Stimulated activated CD4-positive, alpha-beta T cell treated with anti-CD3 and anti-CD28 coated beads, Interleukin-1b, Interleukin-23, amount 100 ng/mL, for 48 hours (primary cell): ENCODE results near the gene PRKCB.

ENCODE experiments used
- DNase-seq: peaks from one replicate; pipeline ENCODE4 v3.0.0-alpha.2; 2020

Gene PRKCB

DNA sequence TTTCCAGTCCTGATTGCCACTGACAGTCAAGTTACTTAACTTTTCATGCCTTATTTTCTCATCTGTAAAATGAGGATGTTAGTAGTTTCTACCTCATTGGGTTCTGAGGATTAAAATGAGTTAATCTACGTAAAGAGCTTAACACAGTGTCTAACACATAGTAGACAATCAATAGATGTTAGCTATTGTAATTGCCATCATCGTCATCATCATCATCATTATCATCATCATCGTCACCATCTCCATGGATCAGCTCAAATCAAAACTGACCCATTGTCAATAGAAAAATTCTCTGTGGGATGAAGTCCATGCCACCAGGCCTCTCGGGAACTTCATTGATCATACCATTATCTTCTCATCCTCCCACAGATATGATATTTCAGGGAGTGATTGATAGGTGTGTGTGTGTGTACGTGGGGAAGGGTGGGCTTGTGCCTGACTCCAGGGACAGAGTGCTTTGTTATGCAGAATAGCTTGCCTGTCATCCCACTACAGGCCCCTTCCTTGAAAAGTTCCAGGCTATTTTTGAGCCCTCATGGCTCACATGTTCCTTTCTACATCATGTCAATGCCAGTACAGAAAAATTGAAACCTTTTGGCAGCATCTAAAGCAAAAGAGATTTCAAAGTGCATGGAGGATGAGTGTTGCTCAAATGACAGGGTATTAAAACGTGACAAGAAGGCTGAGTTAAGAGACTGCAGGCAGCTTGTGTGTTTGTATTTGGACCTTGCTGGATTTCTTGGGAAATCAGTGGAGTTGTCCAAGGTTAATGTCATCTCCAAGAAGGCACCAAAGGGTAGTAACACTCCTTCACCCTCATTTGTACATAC lies 133.9 kb downstream of the PRKCB start:
- no peak for DNase-seq

GRCh38 chr16:23974223-23974622 lies 138.4 kb downstream of the PRKCB start:
- DNase-seq, result no peak

GRCh38 chr16:23975293-23975692 lies 139.5 kb downstream of the PRKCB start:
- DNase-seq, result no peak

GRCh38 chr16:23976091-23976490 lies 140.3 kb downstream of the PRKCB start:
- DNase-seq, result no peak

DNA sequence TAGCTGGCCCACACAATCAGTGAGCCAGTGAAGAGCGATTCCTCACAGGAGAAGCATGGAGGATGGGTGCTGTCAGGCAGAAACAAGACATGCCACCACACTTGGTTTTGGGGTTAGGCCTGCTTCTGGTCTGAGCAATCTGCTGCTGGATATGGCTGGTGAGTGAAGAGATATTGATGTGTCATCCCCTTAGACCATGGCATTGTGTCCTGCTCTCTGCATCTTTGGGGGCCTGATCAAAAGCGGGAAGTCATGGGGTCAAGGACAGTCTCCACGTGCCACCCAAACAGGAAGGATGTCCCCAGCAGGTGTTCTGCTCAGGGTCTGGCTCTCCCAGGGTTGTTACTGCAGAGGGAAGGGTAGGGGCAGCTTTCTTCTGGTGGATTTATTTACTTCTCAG lies 140.7 kb downstream of the PRKCB start:
- no peak for DNase-seq

- no peak for DNase-seq
Measured at GRCh38 chr16:23979441-23979840, 143.7 kb downstream of the PRKCB start.

DNA sequence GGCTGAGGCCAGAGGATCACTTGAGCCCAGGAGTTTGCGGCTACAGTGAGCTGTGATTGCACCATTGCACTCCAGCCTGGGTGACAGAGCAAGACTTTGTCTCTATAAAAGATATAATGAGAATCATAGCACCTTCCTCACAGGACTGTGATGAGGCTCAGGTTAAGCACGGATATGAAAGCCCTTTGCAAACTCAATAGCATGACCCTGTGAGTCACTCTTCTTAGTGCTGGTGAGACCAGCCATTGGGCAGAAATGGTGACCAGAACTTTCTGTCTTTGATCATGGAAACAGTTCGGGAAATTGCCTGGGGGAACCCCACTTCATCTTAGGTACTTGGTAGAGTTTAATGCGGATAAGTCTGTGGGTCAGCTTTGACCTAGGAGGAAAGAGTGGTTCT lies 144.2 kb downstream of the PRKCB start:
- no peak for DNase-seq

DNA sequence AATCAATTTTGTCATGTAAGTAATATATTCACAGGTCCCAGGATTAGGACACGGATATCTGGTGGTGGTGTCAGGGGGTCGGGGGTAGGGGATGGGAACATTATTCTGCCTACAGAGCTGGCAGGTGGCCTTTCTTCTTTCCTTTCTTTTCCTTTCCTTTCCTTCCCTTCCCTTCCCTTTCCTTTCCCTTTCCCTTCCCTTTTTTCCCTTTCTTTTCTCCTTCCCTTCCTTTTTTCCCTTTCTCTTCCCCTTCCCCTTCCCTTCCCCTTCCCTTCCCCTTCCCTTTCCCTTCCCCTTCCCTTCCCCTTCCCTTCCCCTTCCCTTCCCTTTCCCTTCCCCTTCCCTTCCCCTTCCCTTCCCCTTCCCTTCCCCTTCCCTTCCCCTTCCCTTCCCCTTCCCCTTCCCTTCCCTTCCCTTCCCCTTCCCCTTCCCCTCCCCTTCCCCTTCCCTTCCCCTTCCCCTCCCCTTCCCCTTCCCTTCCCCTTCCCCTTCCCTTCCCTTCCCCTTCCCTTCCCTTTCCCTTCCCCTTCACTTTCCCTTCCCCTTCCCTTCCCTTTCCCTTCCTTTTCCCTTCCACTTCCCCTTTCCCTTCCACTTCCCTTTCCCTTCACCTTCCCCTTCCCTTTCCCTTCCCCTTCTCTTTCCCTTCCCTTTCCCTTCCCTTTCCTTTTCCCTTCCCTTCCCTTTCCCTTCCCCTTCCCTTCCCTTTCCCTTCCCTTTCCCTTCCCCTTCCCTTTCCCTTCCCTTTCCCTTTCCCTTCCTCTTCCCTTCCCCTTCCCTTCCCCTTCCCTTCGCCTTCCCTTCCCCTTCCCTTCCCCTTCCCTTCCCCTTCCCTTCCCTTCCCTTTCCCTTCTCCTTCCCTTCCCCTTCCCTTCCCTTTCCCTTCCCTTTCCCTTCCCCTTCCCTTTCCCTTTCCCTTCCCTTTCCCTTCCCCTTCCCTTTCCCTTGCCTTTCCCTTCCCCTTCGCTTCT lies 145.9 kb downstream of the PRKCB start:
- no peak for DNase-seq

DNA sequence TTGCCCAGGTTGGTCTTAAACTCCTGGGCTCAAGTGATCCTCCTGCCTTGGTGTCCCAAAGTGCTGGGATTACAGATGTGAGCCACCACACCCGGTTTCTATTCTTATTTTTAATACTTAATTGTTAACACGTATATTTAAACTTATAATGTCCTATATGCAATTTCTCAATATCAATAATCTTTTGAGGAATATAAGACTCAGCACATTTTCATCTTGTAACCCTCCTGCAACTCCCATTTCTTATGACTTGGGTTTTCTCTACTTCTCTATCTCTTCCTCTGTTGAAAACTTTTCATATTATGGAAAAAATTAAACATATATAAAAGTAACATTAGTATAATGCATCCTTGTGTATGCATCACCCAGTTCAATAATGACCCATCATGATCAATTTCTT lies 150.7 kb downstream of the PRKCB start:
- no peak for DNase-seq

- DNase-seq, result no peak
Measured at GRCh38 chr16:23987443-23987842, 151.7 kb downstream of the PRKCB start.

GRCh38 chr16:23990507-23990906 lies 154.7 kb downstream of the PRKCB start:
- DNase-seq, result no peak

GRCh38 chr16:23991066-23991465 lies 155.3 kb downstream of the PRKCB start:
- no peak for DNase-seq

DNA sequence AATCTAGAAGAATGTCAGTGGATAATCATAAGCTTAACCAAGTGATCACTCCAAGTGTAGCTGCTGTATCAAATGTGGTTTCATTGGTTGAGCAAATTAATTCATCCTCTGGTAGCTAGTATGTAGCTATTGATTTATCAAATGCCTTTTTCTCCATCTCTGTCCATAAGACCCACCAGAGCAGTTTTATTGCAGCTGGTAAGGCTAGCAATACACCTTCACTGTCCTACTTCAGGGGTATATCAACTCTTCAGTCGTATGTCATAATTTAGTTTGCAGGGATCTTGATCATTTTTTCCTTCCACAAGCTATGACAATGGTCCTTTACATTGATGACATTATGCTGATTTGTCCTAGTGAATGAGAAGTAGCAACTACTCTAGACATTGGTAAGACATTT lies 158.8 kb downstream of the PRKCB start:
- no peak for DNase-seq

- DNase-seq, result no peak
Measured at GRCh38 chr16:23996258-23996955, 160.6 kb downstream of the PRKCB start.

- no peak for DNase-seq
Measured at GRCh38 chr16:23998771-23999170, 163.0 kb downstream of the PRKCB start.

- peak; percentile 84 for DNase-seq
Measured at GRCh38 chr16:23999663-24000062, 163.9 kb downstream of the PRKCB start.

DNA sequence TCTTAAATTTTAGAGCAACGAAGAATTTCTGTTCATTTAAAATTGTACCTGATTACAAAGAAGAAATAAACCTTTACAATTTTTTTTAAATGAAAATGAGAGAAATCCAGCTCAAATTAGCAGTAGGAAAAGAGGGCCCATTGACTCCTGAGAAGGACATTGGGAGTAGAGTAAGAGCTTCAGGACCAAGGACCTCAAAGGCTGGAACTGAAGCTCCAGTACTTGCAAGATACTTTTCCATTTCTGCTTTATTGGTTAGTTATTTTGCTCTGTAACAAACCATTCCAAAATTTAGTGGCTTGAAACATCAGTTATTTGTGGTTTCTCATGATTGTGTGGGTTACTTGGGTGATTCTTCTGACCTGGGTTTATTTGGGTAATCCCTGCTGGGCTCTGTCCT lies 165.9 kb downstream of the PRKCB start:
- DNase-seq, result no peak

- DNase-seq, result no peak
Measured at GRCh38 chr16:24002619-24003018, 166.8 kb downstream of the PRKCB start.

GRCh38 chr16:24005577-24005976 lies 169.8 kb downstream of the PRKCB start:
- no peak for DNase-seq

GRCh38 chr16:24007391-24007790 lies 171.6 kb downstream of the PRKCB start:
- DNase-seq, result no peak

- no peak for DNase-seq
Measured at GRCh38 chr16:24007934-24008333, 172.2 kb downstream of the PRKCB start.

DNA sequence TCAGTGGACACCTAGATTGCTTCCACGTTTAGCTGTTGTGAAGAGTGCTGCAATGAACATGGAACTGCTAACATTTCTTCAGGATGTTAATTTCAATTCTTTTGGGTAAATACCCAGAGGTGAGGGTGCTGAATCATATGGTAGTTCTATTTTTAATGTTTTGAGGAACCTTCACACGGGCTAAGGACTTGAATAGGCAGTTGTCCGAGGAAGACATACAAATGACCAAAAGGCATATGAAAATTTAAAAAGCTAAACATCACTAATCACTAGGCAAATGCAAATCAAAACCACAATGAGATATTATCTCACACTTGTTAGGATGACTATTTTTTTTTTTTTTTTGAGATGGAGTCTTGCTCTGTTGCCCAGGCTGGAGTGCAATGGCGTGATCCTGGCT lies 173.3 kb downstream of the PRKCB start:
- no peak for DNase-seq

DNA sequence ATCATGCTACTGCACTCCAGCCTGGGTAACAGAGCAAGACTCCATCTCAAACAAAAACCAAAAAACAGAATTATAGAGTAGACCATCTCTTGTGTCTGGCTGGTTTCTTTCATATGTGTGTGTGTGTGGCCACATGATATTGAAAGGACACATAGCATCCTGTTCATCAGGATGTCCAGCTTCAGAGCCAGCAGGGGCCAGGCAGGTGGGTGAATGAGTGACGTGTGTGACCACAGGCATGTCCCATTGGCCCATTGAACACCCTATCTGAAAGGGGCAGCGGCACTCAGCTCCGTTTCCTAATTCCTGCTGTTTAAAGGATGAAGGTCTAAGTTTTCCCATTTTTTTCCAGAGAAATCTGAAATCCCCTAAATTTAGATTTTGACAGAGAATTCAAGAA lies 174.2 kb downstream of the PRKCB start:
- DNase-seq, result no peak
